Activated CD8-positive, alpha-beta T cell treated with anti-CD3 and anti-CD28 coated beads, Interleukin-2, amount 10 ng/mL, durations not matched to agents 7 days and 5 days (primary cell): ENCODE measurements around the gene NMNAT3. TPM values are rescaled to one million over a fixed set of nuclear protein-coding genes. Genes with fewer than 3 reads are reported as not detected.

Experiments
- ATAC-seq: fragments of 150-1000 bp; cut with Tn5 transposase; one replicate; pipeline ENCODE4 v1.10.0; 2021; ENCODE audit warnings: moderate library complexity
- CTCF ChIA-PET: fragments of 350-600 bp; sonication (Branson Sonifier 250); formaldehyde crosslinking; loops from one replicate; lab custom pipeline; 2021; ENCODE audit warnings: antibody characterized with exemption; lab: Charles Lee
- POLR2A ChIA-PET: fragments of 350-600 bp; sonication (Branson Sonifier 250); formaldehyde crosslinking; loops from one replicate; lab custom pipeline; 2021; ENCODE audit warnings: antibody characterized with exemption; lab: Charles Lee
- DNase-seq: peaks from one replicate; pipeline ENCODE4 v3.0.0-alpha.2; 2020
- H3K27ac Mint-ChIP-seq: one replicate; pipeline ENCODE4 v1.8.0; 2021; ENCODE audit warnings: mild to moderate bottlenecking, mixed read lengths
- H3K27me3 Mint-ChIP-seq: one replicate; pipeline ENCODE4 v1.8.0; 2021; ENCODE audit warnings: low read depth, mixed read lengths
- H3K36me3 Mint-ChIP-seq: one replicate; pipeline ENCODE4 v1.8.0; 2021; ENCODE audit warnings: low read depth, mixed read lengths
- H3K4me1 Mint-ChIP-seq: one replicate; pipeline ENCODE4 v1.8.0; 2021; ENCODE audit warnings: low read depth, mixed read lengths
- H3K4me3 Mint-ChIP-seq: one replicate; pipeline ENCODE4 v1.8.0; 2021; ENCODE audit warnings: mild to moderate bottlenecking, mixed read lengths
- H3K9me3 Mint-ChIP-seq: one replicate; pipeline ENCODE4 v1.8.0; 2022; ENCODE audit warnings: mixed read lengths; ENCODE audit not compliant: insufficient read depth
- total RNA-seq, 2 experiments: library from RNA; stranded (reverse); gene quantifications; one replicate each; pipeline ENCODE4 v1.2.3, GENCODE V29; 2021

Gene NMNAT3
- total RNA-seq, 2 experiments from 2014 or later = 0.18 to 0.55 TPM

DNA sequence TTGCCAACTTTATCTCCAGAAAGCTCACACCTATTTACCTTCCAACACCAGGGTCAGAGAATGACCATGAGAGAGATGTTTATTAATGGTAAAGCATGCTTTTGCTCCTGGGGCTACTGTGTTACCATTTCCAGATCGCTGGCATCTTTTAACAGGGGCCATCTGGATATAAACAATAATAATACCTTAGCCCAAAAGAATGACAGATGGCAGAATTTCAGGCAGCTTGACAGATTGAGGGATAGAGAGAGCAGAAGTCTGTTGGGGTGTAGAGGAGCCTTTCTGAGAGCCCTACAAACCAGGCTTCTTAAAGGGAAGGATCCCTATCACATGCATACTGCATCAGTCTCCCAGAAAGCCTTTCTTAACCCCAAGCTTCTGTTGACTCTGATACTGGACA, 156.0 kb downstream of the NMNAT3 start:
- Mint-ChIP-seq H3K4me3 (no peak overlapping the region), H3K9me3 (no peaks in the 10 kb centered on the region), H3K27me3 (no peaks in the 10 kb centered on the region), H3K36me3 (no peaks in the 10 kb centered on the region), H3K4me1 (no peaks in the 10 kb centered on the region), H3K27ac (no peak overlapping the region)
- ChIA-PET POLR2A (no interaction called here), CTCF (no interaction called here)
- DNase-seq = no peak
- ATAC-seq = no peak

DNA sequence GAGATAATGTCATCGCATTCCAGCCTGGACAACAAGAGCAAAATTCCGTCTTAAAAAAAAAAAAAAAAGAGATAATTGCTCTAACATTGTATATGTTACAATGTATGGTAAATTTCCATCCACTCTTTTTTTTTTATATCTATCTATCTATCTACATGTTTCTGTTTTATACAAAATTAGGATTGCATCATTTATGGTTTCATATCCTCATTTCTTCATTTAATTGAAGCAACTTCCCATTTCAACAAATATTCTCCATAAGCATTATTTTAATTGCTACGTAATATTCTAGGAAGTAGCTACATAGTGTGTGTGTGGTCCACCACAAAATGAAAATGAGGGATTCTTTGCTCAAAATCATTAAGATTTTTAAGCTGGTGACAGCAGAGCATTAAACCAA, 156.6 kb downstream of the NMNAT3 start:
- Mint-ChIP-seq H3K27me3 (no peaks in the 10 kb centered on the region), H3K4me3 (no peak overlapping the region), H3K36me3 (no peaks in the 10 kb centered on the region), H3K4me1 (no peaks in the 10 kb centered on the region), H3K27ac (no peak overlapping the region), H3K9me3 (no peaks in the 10 kb centered on the region)
- ChIA-PET CTCF (no interaction called here), POLR2A (no interaction called here)
- DNase-seq (no peak), ATAC-seq (no peak)

DNA sequence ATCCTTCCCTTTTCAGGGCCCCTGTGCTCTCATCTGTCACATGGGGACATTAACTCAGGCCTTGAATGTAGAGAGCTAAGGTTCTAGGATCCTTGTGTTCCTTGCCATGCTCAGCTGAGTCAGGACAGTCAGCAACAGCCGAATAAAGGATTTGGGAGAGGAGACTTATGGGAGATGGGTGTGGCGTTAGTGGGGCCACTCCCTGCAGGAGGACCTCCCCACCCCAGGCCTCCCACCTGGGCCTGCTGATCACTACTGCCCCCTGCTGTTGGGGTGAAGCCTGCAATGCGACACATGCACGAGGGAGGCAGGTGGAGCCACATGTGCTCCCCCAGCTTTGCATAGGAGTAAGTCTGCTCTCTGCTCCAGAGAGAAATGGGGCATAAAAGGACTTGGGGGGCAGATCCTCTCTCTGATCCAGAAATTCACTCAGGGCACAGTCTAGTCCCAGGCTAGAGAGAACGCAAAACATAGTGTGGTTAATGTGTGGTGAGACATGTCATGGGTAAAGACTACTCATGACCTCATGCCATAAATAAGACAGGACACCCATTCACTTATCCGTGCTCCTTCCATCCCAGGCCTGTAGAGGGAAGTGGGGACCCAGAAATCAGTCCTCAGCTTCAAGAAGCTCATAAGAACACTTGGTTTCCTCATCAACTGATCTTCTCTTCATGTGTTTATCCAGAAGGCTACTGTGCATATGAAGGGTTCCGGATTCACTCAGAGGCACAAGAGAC, 157.6 kb downstream of the NMNAT3 start:
- H3K27me3 Mint-ChIP-seq = no peaks in the 10 kb centered on the region
- no peaks in the 10 kb centered on the region for H3K4me1 Mint-ChIP-seq
- H3K27ac Mint-ChIP-seq = no peak overlapping the region
- no peak for DNase-seq
- CTCF ChIA-PET = no interaction called here
- POLR2A ChIA-PET = no interaction called here
- no peak overlapping the region for H3K4me3 Mint-ChIP-seq
- no peak for ATAC-seq
- H3K9me3 Mint-ChIP-seq = no peaks in the 10 kb centered on the region
- no peaks in the 10 kb centered on the region for H3K36me3 Mint-ChIP-seq

DNA sequence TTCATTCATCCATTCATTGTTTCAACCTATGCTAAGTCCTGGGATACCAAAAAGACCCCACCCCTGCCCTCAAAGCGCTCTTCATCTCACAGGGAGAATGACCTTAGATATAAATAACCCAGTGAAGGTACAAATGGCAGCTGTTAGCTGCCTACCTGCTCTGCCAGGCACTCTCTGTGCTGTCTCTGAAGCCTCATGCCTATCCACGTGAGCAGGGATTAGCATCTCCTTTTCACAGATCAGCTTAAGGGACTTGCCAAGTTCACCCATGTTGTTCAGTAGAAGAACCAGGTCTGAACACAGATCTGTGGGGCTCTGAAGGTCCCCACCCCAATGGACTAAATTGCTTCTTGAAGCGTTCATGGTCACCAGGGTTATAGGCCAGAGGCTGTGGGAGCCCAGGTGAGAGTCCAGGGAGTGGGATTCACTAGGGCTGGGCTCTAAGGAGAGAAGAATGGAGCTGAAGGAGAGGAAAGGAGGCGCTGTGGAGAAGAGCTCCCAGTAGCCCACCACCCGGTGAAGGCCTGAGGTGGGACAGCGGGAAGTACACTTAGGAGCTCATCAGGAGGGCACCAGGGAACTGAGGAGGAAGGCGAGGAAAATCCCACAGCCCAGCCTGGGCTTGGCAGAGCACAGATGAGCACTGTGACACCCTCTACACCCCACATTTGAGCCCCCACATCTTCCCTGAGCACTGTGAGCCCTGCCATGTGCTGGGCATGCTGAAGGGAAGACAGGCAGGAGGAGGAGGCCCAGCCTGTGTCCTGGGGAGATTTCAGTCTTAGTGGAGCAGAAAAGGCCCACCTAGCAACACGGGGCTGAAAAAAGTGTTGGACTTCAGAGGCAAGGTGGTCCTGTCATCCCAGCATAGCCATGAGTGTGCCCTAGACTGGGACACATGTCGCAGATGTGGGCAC, 158.6 kb downstream of the NMNAT3 start:
- Mint-ChIP-seq H3K4me3 (no peak overlapping the region), H3K27me3 (no peaks in the 10 kb centered on the region), H3K4me1 (no peaks in the 10 kb centered on the region), H3K27ac (no peak overlapping the region), H3K9me3 (no peaks in the 10 kb centered on the region), H3K36me3 (no peaks in the 10 kb centered on the region)
- ChIA-PET POLR2A (no interaction called here), CTCF (no interaction called here)
- DNase-seq = no peak
- ATAC-seq = no peak

DNA sequence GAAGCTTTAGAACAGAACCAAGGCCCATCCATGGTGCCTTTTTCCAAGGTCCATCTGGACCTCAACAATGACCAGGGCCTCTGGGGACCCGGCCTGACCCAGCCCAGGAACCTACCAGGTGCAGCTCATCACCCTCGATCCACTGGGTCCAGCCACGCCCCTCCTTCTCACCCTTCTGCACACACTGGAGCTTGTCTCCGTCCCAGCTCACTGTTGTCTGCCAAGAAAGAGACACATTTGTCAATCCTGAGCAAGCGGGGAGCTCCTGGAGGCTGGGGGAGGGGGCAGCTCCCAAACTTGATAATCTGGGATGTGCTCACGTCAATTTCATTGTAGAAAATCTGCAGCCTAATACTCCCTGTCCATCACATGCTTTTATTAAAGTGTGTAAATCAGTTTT, 159.5 kb downstream of the NMNAT3 start:
- Mint-ChIP-seq H3K9me3 (no peaks in the 10 kb centered on the region), H3K4me3 (no peak overlapping the region), H3K36me3 (no peaks in the 10 kb centered on the region), H3K27me3 (no peaks in the 10 kb centered on the region), H3K27ac (no peak overlapping the region), H3K4me1 (no peaks in the 10 kb centered on the region)
- ATAC-seq = no peak
- ChIA-PET CTCF (interaction anchor here (0.5 kb wide), 1 partner anchor 1388 kb away, joined by 3 read pairs; no protein-coding TSS in a partner anchor), POLR2A (no interaction called here)
- DNase-seq = no peak

DNA sequence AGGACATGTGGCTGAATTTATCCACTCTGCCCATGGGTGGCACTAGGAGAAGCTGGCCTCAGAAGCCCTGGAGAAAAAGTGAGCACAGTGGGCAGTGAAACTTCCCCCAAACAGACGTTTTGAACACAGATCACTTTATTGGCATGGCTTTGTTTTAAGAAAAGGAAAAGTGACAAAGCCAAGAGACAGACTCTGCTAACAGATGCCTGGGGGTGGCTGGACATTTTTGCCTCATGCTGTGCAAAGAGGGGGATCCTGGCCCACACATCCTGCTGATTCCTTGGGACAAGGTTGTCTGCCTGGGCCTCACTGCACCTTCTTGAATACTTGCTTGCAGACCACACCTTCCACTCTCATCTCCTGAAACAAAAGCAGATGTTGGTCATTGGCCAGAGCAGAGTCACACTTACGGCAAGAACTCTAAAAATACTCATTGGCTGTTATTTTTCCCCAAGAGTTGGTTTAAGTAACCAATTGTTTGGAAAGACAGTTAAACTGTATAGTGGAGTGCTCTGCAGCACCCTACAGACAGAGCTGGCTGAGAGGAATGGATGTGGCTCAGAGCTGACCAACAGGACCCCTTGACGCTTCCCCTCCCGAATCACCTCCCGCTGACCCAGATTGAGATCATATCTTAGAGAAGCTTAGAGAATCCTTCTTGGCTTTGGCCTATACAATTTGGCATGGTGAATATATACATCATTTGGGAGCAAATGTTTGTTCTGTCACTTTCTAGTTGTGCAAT, 160.3 kb downstream of the NMNAT3 start:
- ChIA-PET CTCF (interaction anchor here (0.5 kb wide), 1 partner anchor 1387 kb away, joined by 3 read pairs; no protein-coding TSS in a partner anchor), POLR2A (no interaction called here)
- no peak overlapping the region for H3K27ac Mint-ChIP-seq
- H3K4me1 Mint-ChIP-seq = no peaks in the 10 kb centered on the region
- ATAC-seq (no peak), DNase-seq (no peak)
- H3K27me3 Mint-ChIP-seq = no peaks in the 10 kb centered on the region
- no peaks in the 10 kb centered on the region for H3K36me3 Mint-ChIP-seq
- H3K4me3 Mint-ChIP-seq = no peak overlapping the region
- H3K9me3 Mint-ChIP-seq = no peaks in the 10 kb centered on the region

DNA sequence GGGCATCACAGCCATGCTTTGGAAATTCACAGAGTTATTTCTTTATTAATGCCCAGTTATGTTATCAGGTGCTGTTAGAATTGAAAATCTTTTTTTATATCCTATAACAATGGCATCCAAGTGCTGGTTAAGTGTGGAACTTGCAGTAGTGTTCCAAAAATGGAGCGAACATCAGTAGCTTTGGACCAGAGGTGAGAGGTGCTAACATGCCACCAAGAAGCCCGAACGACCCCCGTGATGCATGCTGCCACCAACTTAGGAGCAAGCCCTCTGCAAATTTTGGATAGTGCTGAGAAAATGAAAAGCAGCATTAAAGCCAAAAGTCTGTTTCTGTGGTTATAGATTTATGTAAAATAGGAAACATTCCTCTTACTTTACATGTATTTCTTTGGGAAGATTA, 163.0 kb downstream of the NMNAT3 start:
- ChIA-PET CTCF (no interaction called here), POLR2A (no interaction called here)
- Mint-ChIP-seq H3K9me3 (no peaks in the 10 kb centered on the region), H3K36me3 (no peaks in the 10 kb centered on the region), H3K27me3 (no peaks in the 10 kb centered on the region), H3K4me1 (no peaks in the 10 kb centered on the region), H3K4me3 (no peak overlapping the region), H3K27ac (no peak overlapping the region)
- no peak for ATAC-seq
- no peak for DNase-seq

Other genes starting within 250 kb of the NMNAT3 start
- gene RBP2, start 201.5 kb downstream of the NMNAT3 start, total RNA-seq = not detected
- gene RBP1, start 138.2 kb downstream of the NMNAT3 start, total RNA-seq = not detected